Activated T-helper 1 cell treated with anti-CD3 and anti-CD28 coated beads, Interleukin-2, amount 50 U/mL, for 16 hours (primary cell): ENCODE data around the gene DENND2D.

Experiments used
- DNase-seq, 2 donors: peaks; one replicate each; pipeline ENCODE4 v3.0.0-alpha.2; 2020; ENCODE audit warnings: low read depth in 1 of 2, low spot score in 1 of 2

The DENND2D gene

GRCh38 chr1:111179968-111180533 is 20.4 kb downstream of the DENND2D start:
- no peak for DNase-seq

GRCh38 chr1:111176678-111177077 is 23.8 kb downstream of the DENND2D start:
- DNase-seq: no peak

- DNase-seq: no peak
Observed at GRCh38 chr1:111175349-111175748, 25.1 kb downstream of the DENND2D start.

- no peak for DNase-seq
Observed at GRCh38 chr1:111174070-111174469, 26.4 kb downstream of the DENND2D start.

GRCh38 chr1:111172463-111172862 is 28.0 kb downstream of the DENND2D start:
- no peak for DNase-seq

- DNase-seq: no peak
Observed at GRCh38 chr1:111164151-111164550, 36.3 kb downstream of the DENND2D start.

- DNase-seq: no peak
Observed at GRCh38 chr1:111163363-111163762, 37.1 kb downstream of the DENND2D start.

GRCh38 chr1:111162488-111162880 is 38.0 kb downstream of the DENND2D start:
- DNase-seq: no peak

GRCh38 chr1:111161843-111162487 is 38.5 kb downstream of the DENND2D start:
- DNase-seq: no peak

- DNase-seq: no peak
Observed at GRCh38 chr1:111157431-111157830, 43.0 kb downstream of the DENND2D start.

- DNase-seq: no peak
Observed at GRCh38 chr1:111154021-111154999, 46.1 kb downstream of the DENND2D start.

GRCh38 chr1:111151838-111152237 is 48.6 kb downstream of the DENND2D start:
- DNase-seq: no peak

GRCh38 chr1:111148376-111148881 is 52.0 kb downstream of the DENND2D start:
- DNase-seq: no peak

GRCh38 chr1:111147948-111148347 is 52.5 kb downstream of the DENND2D start:
- no peak for DNase-seq

- DNase-seq: no peak
Observed at GRCh38 chr1:111145963-111146768, 54.3 kb downstream of the DENND2D start.

- no peak for DNase-seq
Observed at GRCh38 chr1:111145542-111145941, 54.9 kb downstream of the DENND2D start.

- no peak for DNase-seq
Observed at GRCh38 chr1:111142356-111142975, 58.0 kb downstream of the DENND2D start.

- no peak for DNase-seq
Observed at GRCh38 chr1:111141245-111142220, 58.9 kb downstream of the DENND2D start.

GRCh38 chr1:111140680-111140967 is 59.8 kb downstream of the DENND2D start:
- no peak for DNase-seq
